Astrocyte (in vitro differentiated cells and primary cell): ENCODE measurements around the gene CA7. TPM values are rescaled to one million over a fixed set of nuclear protein-coding genes. Genes with fewer than 3 reads are reported as not detected.
"Not testable (repeated sequence)": the region's sequence is repeated elsewhere in the genome, so short reads cannot be mapped to it uniquely, and the experiment has no call there.

Source experiments
- DNase-seq: peaks from one replicate; pipeline ENCODE4 v3.0.0-alpha.2; 2010; ENCODE audit warnings: low read depth
- FAIRE-seq: peaks from 2 replicates; lab custom pipeline; 2011; peaks lifted over from hg19 to GRCh38; lab: Jason Lieb, UNC
- H2AFZ ChIP-seq: 2 replicates; pipeline ENCODE4 v1.6.0; 2012; ENCODE audit warnings: low read depth, low read length, inconsistent platforms
- H3K27ac ChIP-seq: 2 replicates; pipeline ENCODE4 v1.5.1; 2011; ENCODE audit warnings: low read depth, low read length, inconsistent platforms
- H3K27me3 ChIP-seq: 2 replicates; pipeline ENCODE4 v1.6.0; 2011; ENCODE audit warnings: low read length, inconsistent platforms; ENCODE audit not compliant: insufficient read depth
- H3K36me3 ChIP-seq: 2 replicates; pipeline ENCODE4 v1.5.1; 2011; ENCODE audit warnings: low read length, inconsistent platforms; ENCODE audit not compliant: insufficient read depth
- H3K4me1 ChIP-seq: 2 replicates; pipeline ENCODE4 v1.5.1; 2011; ENCODE audit warnings: low read length, inconsistent platforms; ENCODE audit not compliant: insufficient read depth
- H3K4me2 ChIP-seq: 2 replicates; pipeline ENCODE4 v1.6.0; 2012; ENCODE audit warnings: low read length, inconsistent platforms
- H3K4me3 ChIP-seq: 2 replicates; pipeline ENCODE4 v1.5.1; 2011; ENCODE audit warnings: low read depth, mild to moderate bottlenecking, low read length, inconsistent platforms; ENCODE audit not compliant: insufficient read depth
- H3K79me2 ChIP-seq: 2 replicates; pipeline ENCODE4 v1.6.0; 2012; ENCODE audit warnings: mild to moderate bottlenecking, low read length, inconsistent platforms; ENCODE audit not compliant: insufficient read depth
- H3K9ac ChIP-seq: 2 replicates; pipeline ENCODE4 v1.6.0; 2012; ENCODE audit warnings: mild to moderate bottlenecking, low read length, inconsistent platforms
- H3K9me3 ChIP-seq: 2 replicates; pipeline ENCODE4 v1.5.1; 2012; ENCODE audit warnings: low read depth, mild to moderate bottlenecking, low read length, inconsistent platforms; ENCODE audit not compliant: insufficient read depth
- H4K20me1 ChIP-seq: 2 replicates; pipeline ENCODE4 v1.6.0; 2012; ENCODE audit warnings: low read length, inconsistent platforms; ENCODE audit not compliant: insufficient read depth
- H3K27ac Mint-ChIP-seq: one replicate; pipeline ENCODE4 v1.8.0; 2021; ENCODE audit warnings: mild to moderate bottlenecking, mixed read lengths; ENCODE audit not compliant: unreplicated experiment
- H3K27me3 Mint-ChIP-seq: one replicate; pipeline ENCODE4 v1.8.0; 2021; ENCODE audit warnings: low read depth, mixed read lengths; ENCODE audit not compliant: unreplicated experiment
- H3K36me3 Mint-ChIP-seq: one replicate; pipeline ENCODE4 v1.8.0; 2021; ENCODE audit warnings: low read depth, mixed read lengths; ENCODE audit not compliant: unreplicated experiment
- H3K4me1 Mint-ChIP-seq: one replicate; pipeline ENCODE4 v1.8.0; 2021; ENCODE audit warnings: low read depth, mixed read lengths; ENCODE audit not compliant: unreplicated experiment
- H3K4me3 Mint-ChIP-seq: one replicate; pipeline ENCODE4 v1.8.0; 2021; ENCODE audit warnings: mild to moderate bottlenecking, moderate library complexity, mixed read lengths; ENCODE audit not compliant: unreplicated experiment
- H3K9me3 Mint-ChIP-seq: one replicate; pipeline ENCODE4 v1.8.0; 2021; ENCODE audit warnings: mild to moderate bottlenecking, mixed read lengths; ENCODE audit not compliant: unreplicated experiment
- EZH2 ChIP-seq: IDR thresholded peaks from 2 replicates; pipeline ENCODE4 v1.6.1; 2012; ENCODE audit warnings: mild to moderate bottlenecking, low read length, inconsistent platforms; ENCODE audit not compliant: insufficient read depth
- total RNA-seq: library from RNA; stranded (reverse); gene quantifications from 2 replicates; pipeline ENCODE4 v1.2.1, GENCODE V29; 2021
- TF ChIP-seq, protein P1 (sequence below): IDR thresholded peaks from 2 replicates; pipeline ENCODE4 v1.5.1; 2011; ENCODE audit warnings: low read depth, mild to moderate bottlenecking, inconsistent platforms, low read length, moderate library complexity; ENCODE audit not compliant: insufficient read depth

Gene CA7
- total RNA-seq, 1 donor from 2014 or later = not detected

DNA sequence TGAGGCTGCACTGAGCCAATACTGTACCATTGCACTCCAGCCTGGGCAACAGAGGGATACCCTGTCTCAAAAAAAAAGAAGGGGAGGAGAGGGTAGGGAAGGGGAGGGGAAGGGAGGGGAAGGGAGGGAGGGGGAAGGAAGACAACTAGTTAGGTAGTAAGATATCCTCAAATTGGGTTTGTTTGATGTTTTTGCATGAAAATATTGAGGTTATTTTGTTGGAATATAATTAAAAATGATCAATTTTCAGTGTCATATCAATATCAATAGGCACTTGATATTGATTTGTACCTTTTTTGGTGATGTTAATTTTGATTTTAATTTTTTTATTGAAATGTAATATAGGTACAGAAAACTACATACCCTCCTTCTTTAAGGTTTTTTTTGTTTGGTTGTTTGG, 19.5 kb downstream of the CA7 start:
- Mint-ChIP-seq H3K9me3 (no peaks in the 10 kb centered on the region), H3K4me3 (no peak overlapping the region), H3K4me1 (no peaks in the 10 kb centered on the region), H3K27me3 (peaks cover 14% of the 10 kb centered on the region), H3K27ac (no peak overlapping the region), H3K36me3 (no peaks in the 10 kb centered on the region)
- DNase-seq = no peak
- no peak overlapping the region for H3K9ac ChIP-seq
- peaks cover 6% of the 10 kb centered on the region for H4K20me1 ChIP-seq
- H3K27me3 ChIP-seq = no peaks in the 10 kb centered on the region
- H2AFZ ChIP-seq = no peak overlapping the region
- H3K4me3 ChIP-seq = no peak overlapping the region
- TF ChIP-seq, protein P1, sequence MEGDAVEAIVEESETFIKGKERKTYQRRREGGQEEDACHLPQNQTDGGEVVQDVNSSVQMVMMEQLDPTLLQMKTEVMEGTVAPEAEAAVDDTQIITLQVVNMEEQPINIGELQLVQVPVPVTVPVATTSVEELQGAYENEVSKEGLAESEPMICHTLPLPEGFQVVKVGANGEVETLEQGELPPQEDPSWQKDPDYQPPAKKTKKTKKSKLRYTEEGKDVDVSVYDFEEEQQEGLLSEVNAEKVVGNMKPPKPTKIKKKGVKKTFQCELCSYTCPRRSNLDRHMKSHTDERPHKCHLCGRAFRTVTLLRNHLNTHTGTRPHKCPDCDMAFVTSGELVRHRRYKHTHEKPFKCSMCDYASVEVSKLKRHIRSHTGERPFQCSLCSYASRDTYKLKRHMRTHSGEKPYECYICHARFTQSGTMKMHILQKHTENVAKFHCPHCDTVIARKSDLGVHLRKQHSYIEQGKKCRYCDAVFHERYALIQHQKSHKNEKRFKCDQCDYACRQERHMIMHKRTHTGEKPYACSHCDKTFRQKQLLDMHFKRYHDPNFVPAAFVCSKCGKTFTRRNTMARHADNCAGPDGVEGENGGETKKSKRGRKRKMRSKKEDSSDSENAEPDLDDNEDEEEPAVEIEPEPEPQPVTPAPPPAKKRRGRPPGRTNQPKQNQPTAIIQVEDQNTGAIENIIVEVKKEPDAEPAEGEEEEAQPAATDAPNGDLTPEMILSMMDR = no peak
- no peak for TF ChIP-seq EZH2
- FAIRE-seq = no peak
- peaks cover 8% of the 10 kb centered on the region for H3K4me1 ChIP-seq
- H3K79me2 ChIP-seq = no peaks in the 10 kb centered on the region
- H3K4me2 ChIP-seq = no peak overlapping the region
- H3K36me3 ChIP-seq = no peaks in the 10 kb centered on the region
- H3K27ac ChIP-seq = no peak overlapping the region
- H3K9me3 ChIP-seq = no peaks in the 10 kb centered on the region

- TF ChIP-seq, protein P1 = no peak
- no peak for TF ChIP-seq EZH2
- Mint-ChIP-seq H3K27ac (no peak overlapping the region), H3K4me1 (peaks cover 8% of the 10 kb centered on the region), H3K9me3 (no peaks in the 10 kb centered on the region), H3K4me3 (no peak overlapping the region), H3K36me3 (no peaks in the 10 kb centered on the region), H3K27me3 (peaks cover 3% of the 10 kb centered on the region)
- Histone ChIP-seq H3K36me3 (no peaks in the 10 kb centered on the region), H3K9ac (no peak overlapping the region), H2AFZ (no peak overlapping the region), H3K4me3 (no peak overlapping the region), H3K4me2 (no peak overlapping the region), H4K20me1 (no peaks in the 10 kb centered on the region), H3K79me2 (no peaks in the 10 kb centered on the region), H3K9me3 (no peaks in the 10 kb centered on the region), H3K27me3 (no peaks in the 10 kb centered on the region), H3K4me1 (peaks cover 11% of the 10 kb centered on the region), H3K27ac (no peak overlapping the region)
- no peak for FAIRE-seq
- no peak for DNase-seq
Observed at GRCh38 chr16:66869424-66869823, 25.2 kb downstream of the CA7 start.

- H3K4me1 Mint-ChIP-seq = peaks cover 14% of the 10 kb centered on the region
- FAIRE-seq, H3K9ac ChIP-seq, H3K79me2 ChIP-seq, H2AFZ ChIP-seq, H3K4me2 ChIP-seq, DNase-seq, H4K20me1 ChIP-seq, H3K4me3 ChIP-seq, H3K27ac ChIP-seq, H3K36me3 Mint-ChIP-seq, H3K9me3 ChIP-seq, H3K27ac Mint-ChIP-seq, H3K27me3 Mint-ChIP-seq, H3K9me3 Mint-ChIP-seq, H3K4me3 Mint-ChIP-seq, H3K27me3 ChIP-seq, H3K36me3 ChIP-seq: not testable (repeated sequence)
- H3K4me1 ChIP-seq = peaks cover 23% of the 10 kb centered on the region
Observed at GRCh38 chr16:66871363-66871762, 27.1 kb downstream of the CA7 start.
